OCI-LY3 (cell line): Measurements from ENCODE around the gene NDUFS7.

ENCODE experiments used
- H2AFZ ChIP-seq: fragments of 200-600, 300-600 bp; shearing (Covaris generic); 2 replicates; pipeline ENCODE4 v1.6.0; 2014; ENCODE audit warnings: antibody characterized with exemption, low read depth, low read length
- H3K27ac ChIP-seq: fragments of 200-600, 300-600 bp; sonication (generic); 2 replicates; pipeline ENCODE4 v1.5.1; 2014; ENCODE audit warnings: mild to moderate bottlenecking, low read length, moderate library complexity, mixed read lengths
- H3K27me3 ChIP-seq: fragments of 200-600, 300-600 bp; sonication (generic); 2 replicates; pipeline ENCODE4 v1.6.1; 2014; ENCODE audit warnings: low read depth, low read length, mixed read lengths
- H3K36me3 ChIP-seq: fragments of 200-600, 300-600 bp; sonication (generic); replicated peaks from 2 replicates; pipeline ENCODE3; 2014; ENCODE audit warnings: low read depth, low read length, mixed read lengths
- H3K4me1 ChIP-seq: fragments of 300-600, 200-600 bp; sonication (generic); 2 replicates; pipeline ENCODE4 v1.6.1; 2014; ENCODE audit warnings: low read length, mixed read lengths
- H3K4me2 ChIP-seq: fragments of 200-600, 300-600 bp; sonication (generic); 2 replicates; pipeline ENCODE4 v1.6.1; 2014; ENCODE audit warnings: low read length, mixed read lengths
- H3K4me3 ChIP-seq: fragments of 300-600, 200-600 bp; sonication (generic); 2 replicates; pipeline ENCODE4 v1.5.1; 2014; ENCODE audit warnings: antibody characterized with exemption, mild to moderate bottlenecking, low read length, moderate library complexity
- H3K79me2 ChIP-seq: fragments of 300-600, 200-600 bp; shearing (Covaris generic); 2 replicates; pipeline ENCODE4 v1.6.1; 2014; ENCODE audit warnings: mild to moderate bottlenecking, low read length, mixed read lengths
- H3K9ac ChIP-seq: fragments of 300-600, 200-600 bp; shearing (Covaris generic); 2 replicates; pipeline ENCODE4 v1.6.0; 2014; ENCODE audit warnings: mild to moderate bottlenecking, low read length, moderate library complexity
- H3K9me3 ChIP-seq: fragments of 200-600, 300-600 bp; shearing (Covaris generic); 2 replicates; pipeline ENCODE4 v1.6.1; 2014; ENCODE audit warnings: low read length, mixed read lengths; ENCODE audit not compliant: insufficient read depth
- H4K20me1 ChIP-seq: fragments of 200-600, 300-600 bp; sonication (generic); 2 replicates; pipeline ENCODE4 v1.6.1; 2016; ENCODE audit warnings: low read length, mixed read lengths; ENCODE audit not compliant: insufficient read depth
- EZH2phosphoT487 ChIP-seq: fragments of 200-600 bp; shearing (Covaris generic); IDR thresholded peaks from 2 replicates; pipeline ENCODE4 v1.6.1; 2018; ENCODE audit warnings: antibody characterized with exemption, mixed run types, low read depth
- TF ChIP-seq, protein P1 (sequence below): fragments of 200-600, 300-600 bp; sonication (generic); IDR thresholded peaks from 2 replicates; pipeline ENCODE4 v1.5.1; 2014; ENCODE audit warnings: antibody characterized with exemption, low read length, low read depth

NDUFS7 gene

DNA sequence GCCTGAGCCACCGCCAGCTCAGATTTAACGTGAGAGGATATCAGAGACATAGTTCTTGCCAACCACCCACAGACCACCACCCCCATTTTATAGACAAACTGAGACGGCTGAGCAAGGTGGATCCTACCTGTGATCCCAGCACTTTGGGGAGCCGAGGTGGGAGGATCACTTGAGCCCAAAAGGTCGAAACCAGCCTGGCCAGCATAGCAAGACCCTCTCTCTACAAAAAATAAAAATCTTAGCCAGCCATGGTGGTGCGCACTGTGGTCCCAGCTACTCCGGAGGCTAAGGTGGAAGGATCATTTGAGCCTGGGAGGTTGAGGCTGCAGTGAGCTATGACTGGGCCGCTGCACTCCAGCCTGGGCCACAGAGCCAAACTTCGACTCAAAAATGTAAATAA lies 30.6 kb upstream of the NDUFS7 start:
- TF ChIP-seq, protein P1, sequence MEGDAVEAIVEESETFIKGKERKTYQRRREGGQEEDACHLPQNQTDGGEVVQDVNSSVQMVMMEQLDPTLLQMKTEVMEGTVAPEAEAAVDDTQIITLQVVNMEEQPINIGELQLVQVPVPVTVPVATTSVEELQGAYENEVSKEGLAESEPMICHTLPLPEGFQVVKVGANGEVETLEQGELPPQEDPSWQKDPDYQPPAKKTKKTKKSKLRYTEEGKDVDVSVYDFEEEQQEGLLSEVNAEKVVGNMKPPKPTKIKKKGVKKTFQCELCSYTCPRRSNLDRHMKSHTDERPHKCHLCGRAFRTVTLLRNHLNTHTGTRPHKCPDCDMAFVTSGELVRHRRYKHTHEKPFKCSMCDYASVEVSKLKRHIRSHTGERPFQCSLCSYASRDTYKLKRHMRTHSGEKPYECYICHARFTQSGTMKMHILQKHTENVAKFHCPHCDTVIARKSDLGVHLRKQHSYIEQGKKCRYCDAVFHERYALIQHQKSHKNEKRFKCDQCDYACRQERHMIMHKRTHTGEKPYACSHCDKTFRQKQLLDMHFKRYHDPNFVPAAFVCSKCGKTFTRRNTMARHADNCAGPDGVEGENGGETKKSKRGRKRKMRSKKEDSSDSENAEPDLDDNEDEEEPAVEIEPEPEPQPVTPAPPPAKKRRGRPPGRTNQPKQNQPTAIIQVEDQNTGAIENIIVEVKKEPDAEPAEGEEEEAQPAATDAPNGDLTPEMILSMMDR = no peak
- TF ChIP-seq EZH2phosphoT487 = no peak
- Histone ChIP-seq H3K4me1 (peaks cover 24% of the 10 kb centered on the region), H3K27ac (no peak overlapping the region), H3K79me2 (peaks cover 11% of the 10 kb centered on the region; the same call in 1 of the 2 replicates), H4K20me1 (no peaks in the 10 kb centered on the region), H3K4me3 (no peak overlapping the region), H3K9me3 (no peaks in the 10 kb centered on the region), H3K9ac (no peak overlapping the region), H3K27me3 (peaks cover 11% of the 10 kb centered on the region), H3K4me2 (no peak overlapping the region), H3K36me3 (peaks cover 6% of the 10 kb centered on the region), H2AFZ (no peak overlapping the region)

DNA sequence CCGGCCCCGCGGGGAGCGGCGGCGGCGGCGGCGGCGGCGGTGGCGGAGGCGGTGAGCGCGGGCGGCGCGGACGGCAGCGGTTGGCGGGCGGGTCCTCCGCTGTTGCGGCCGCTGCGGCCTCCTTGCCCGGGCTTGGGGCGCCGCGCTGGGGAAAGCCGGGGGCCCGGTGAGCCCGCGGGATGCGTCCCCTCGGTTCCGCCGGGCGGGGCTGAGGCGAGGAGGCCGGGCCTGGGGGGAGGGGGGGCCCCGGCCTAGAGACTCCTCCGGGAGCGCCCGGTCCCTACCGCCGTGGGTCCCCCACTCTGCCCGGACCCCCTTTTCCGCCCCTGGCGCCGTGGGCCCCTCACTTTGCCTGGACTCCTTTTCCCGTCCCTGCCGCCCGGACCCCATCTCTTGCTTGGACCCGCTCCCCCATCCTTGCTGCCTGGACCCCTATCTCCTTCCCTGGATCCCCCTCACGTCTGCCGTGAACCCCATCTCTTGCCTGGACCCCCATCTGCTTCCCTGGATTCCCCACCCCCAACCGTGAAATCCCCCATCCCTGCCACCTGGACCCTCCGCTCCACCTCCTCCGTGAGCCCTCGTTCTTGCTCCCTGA lies 28.6 kb upstream of the NDUFS7 start:
- Histone ChIP-seq H3K36me3 (peaks cover 17% of the 10 kb centered on the region), H2AFZ (peak overlapping the region; percentile 26; the same call in 1 of the 2 replicates), H3K4me1 (peaks cover 11% of the 10 kb centered on the region), H3K79me2 (peaks cover 11% of the 10 kb centered on the region; the same call in 1 of the 2 replicates), H3K27ac (no peak overlapping the region), H3K9ac (peak overlapping the region; percentile 84), H3K27me3 (no peaks in the 10 kb centered on the region), H3K9me3 (no peaks in the 10 kb centered on the region), H3K4me2 (peak overlapping the region; percentile 91), H3K4me3 (peak overlapping the region; percentile 97), H4K20me1 (no peaks in the 10 kb centered on the region)
- no peak for TF ChIP-seq EZH2phosphoT487
- TF ChIP-seq, protein P1 = no peak

DNA sequence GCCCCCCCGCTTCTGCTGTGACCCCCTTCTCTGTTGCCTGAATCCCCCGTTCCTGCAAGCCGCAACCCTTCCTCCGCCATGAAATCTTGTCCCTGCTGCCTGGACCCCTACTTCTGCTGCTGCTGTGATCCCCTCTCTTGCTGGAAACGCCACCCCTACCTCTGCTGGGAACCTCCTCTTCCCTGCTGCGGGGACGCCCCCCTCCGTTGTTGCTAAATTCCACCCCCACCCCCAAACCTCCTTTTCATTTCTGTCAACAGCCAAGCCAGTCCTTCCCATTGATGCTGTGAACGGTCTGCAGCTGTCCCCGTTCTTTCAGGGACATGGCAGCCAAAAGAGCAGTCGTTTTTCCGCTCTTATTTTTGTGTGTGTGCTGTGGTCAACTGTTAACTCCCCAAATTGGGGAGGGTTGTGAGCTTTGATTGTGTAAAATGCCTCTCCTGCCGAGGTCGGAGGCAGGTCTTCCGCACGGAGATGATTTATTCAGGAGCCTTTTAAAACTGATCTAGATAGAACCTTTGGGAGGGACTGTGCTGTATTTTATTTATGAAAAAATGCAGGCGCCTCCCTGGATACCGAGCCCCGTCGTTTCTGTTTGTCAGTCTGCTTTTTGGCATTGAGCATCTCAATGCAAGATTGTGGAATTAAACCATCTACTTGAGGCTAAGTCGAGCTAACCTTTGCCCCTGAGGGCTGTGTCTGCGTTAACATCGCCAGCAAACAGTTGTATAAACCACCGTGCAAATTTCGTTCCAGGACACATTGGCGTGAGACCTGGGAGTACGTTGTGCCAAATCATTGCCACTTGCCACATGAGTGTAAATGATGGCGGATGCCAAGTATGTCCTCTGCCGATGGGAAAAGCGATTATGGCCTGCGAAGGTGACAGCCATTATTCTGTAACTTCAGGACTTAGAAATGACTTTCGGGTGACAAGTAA lies 27.9 kb upstream of the NDUFS7 start:
- Histone ChIP-seq H2AFZ (no peak overlapping the region), H3K9ac (peak overlapping the region; percentile 84), H3K27ac (no peak overlapping the region), H3K36me3 (peaks cover 24% of the 10 kb centered on the region), H3K79me2 (peaks cover 11% of the 10 kb centered on the region; the same call in 1 of the 2 replicates), H3K4me1 (peaks cover 9% of the 10 kb centered on the region), H3K27me3 (no peaks in the 10 kb centered on the region), H3K4me2 (peak overlapping the region; percentile 91), H4K20me1 (no peaks in the 10 kb centered on the region), H3K4me3 (peak overlapping the region; percentile 97), H3K9me3 (no peaks in the 10 kb centered on the region)
- TF ChIP-seq EZH2phosphoT487 = no peak
- TF ChIP-seq, protein P1 = no peak

DNA sequence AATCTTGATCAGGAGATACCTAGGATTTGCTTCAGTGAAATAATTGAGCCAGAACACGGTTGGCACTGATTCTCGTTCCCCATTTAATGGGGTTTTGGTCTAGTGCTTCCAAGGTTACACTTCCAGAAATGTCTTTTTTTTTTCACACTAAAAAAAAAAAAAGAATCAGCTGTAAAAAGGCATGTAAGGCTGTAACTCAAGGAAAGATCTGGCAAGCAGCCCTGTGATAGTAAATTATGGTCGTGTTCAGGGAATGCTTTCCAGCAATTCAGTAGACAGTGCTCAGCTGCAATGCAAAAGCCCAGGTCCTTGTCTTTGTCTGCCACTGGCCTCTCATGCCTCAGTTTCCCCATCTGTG lies 27.2 kb upstream of the NDUFS7 start:
- Histone ChIP-seq H4K20me1 (no peaks in the 10 kb centered on the region), H2AFZ (no peak overlapping the region), H3K36me3 (peaks cover 30% of the 10 kb centered on the region), H3K4me2 (no peak overlapping the region), H3K4me3 (no peak overlapping the region), H3K9ac (no peak overlapping the region), H3K27me3 (no peaks in the 10 kb centered on the region), H3K9me3 (no peaks in the 10 kb centered on the region), H3K79me2 (peaks cover 11% of the 10 kb centered on the region; the same call in 1 of the 2 replicates), H3K27ac (no peak overlapping the region), H3K4me1 (peaks cover 8% of the 10 kb centered on the region)
- TF ChIP-seq EZH2phosphoT487 = no peak
- TF ChIP-seq, protein P1 = no peak
